Stimulated activated CD8-positive, alpha-beta memory T cell treated with anti-CD3 and anti-CD28 coated beads, Interleukin-12 subunit alpha, Interleukin-12 subunit beta, amount 100 ng/mL, for 24 hours (primary cell): ENCODE measurements around the gene PIGQ.

Experiments used
- DNase-seq: peaks from one replicate; pipeline ENCODE4 v3.0.0-alpha.2; 2020; ENCODE audit errors: extremely low read depth

The PIGQ gene

DNA sequence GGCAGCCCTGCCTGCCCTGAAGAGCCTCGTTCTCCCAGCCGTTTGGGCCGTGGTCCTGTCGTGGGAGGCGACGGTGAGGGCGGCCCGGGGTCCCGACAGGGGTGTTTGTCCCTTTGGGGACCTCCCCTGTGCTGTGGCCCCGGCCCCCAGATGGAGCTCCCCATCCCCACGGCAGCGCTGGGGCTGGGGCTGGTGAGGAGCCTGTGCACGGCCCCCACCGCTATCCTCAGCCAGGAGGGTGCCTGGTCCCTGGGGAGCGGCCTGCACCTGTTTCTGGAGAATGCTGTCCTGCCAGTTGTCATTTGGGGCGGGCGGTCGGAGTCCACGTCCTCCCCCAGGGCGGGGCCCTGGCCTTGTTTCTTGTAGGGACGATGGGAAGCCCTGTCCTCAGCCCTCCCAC, 35.6 kb upstream of the PIGQ start:
- no peak for DNase-seq

- DNase-seq = no peak
Measured at GRCh38 chr16:534856-535445, 34.8 kb upstream of the PIGQ start.

- no peak for DNase-seq
Measured at GRCh38 chr16:535446-536405, 34.0 kb upstream of the PIGQ start.

DNA sequence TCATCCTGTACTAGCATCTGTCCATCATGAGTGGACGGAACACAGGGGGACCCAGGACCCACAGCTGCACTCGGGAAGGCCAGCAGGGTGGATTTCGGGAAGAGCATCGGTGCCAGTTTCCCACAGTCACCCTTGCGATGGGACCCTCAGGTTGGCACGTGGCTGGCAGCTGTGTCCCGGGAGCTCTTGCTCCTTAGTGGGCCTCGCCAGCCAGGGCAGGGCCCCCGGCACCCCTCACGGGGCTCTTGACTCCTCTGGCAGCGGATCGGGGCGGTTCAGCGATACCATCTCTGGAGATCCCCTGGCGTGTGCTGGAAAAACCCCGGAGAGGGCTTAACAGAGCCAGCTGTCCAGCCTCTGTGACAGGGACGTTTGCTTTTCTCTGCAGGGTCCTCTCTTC, 33.0 kb upstream of the PIGQ start:
- DNase-seq = no peak

GRCh38 chr16:537415-538335, 32.1 kb upstream of the PIGQ start:
- DNase-seq = no peak

GRCh38 chr16:539901-540530, 29.8 kb upstream of the PIGQ start:
- DNase-seq = no peak

DNA sequence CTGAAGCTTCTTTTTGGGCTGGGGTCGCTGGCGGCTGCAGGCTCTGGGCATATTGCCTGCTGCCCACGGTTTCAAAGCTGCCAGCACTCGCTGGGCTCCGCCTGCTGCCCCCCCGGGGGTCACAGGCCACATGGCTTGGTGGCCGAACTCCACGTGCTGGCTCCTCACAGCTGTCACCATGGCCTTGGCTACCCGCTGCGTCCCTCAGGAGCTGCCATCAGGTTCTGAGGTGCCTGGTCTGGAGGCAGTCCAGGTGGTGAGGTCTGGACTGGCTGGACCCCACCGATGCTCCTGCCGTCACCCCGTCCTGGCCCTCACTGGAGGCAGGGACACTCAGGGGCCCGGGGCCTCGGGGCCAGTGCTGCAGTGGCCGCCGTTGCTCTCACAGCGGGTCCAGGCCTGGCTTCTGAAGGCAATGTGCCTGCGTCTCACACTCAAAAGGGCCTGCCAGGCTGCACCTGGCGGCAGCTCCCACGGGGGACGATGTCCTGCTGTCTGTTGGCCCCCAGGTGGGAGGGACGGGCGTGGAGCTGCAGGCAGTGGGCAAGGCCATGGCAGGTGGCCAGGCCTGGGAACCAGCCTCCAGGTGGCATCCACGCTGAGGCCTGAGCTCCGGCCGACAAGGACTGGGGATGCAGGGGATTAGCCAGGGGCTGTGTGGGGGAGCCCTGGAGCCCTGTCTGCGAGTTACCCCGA, 29.0 kb upstream of the PIGQ start:
- no peak for DNase-seq

GRCh38 chr16:543301-544164, 26.2 kb upstream of the PIGQ start:
- DNase-seq = no peak

DNA sequence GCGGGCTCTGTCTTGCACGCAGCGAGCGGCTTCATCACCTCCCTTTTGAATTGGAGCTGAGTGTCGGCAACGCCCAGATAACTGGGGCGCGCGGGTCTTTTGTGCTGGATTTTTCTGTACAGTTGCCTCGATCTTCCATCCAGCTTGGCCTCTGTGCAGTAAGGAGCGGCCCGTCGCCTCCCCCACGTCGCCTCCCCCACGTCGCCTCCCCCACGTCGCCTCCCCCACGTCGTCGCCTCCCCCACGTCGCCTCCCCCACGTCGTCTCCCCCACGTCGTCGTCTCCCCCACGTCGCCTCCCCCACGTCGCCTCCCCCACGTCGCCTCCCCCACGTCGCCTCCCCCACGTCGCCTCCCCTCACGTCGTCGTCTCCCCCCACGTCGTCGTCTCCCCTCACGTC, 25.3 kb upstream of the PIGQ start:
- DNase-seq = no peak

GRCh38 chr16:546909-547770, 22.6 kb upstream of the PIGQ start:
- DNase-seq = no peak

DNA sequence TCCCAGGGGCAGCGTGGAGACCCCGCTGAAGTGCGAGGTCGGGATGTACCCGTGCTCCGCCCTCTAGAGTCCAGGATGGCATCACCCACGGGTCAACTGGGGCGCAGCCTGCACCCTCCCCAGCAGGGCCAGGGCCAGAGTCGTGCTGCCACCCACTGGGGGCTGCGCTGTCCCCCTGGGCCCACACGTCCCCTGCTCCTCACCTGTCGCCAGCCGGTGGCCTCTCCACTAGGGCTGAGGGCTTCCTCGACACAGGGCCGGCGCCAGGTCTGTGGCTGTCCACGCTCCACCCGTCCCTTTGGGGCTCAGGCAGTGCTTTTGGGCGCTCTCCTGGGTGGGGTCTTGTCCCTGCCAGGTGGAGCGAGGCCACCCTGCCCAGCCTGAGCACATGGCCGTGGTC, 21.2 kb upstream of the PIGQ start:
- no peak for DNase-seq

DNA sequence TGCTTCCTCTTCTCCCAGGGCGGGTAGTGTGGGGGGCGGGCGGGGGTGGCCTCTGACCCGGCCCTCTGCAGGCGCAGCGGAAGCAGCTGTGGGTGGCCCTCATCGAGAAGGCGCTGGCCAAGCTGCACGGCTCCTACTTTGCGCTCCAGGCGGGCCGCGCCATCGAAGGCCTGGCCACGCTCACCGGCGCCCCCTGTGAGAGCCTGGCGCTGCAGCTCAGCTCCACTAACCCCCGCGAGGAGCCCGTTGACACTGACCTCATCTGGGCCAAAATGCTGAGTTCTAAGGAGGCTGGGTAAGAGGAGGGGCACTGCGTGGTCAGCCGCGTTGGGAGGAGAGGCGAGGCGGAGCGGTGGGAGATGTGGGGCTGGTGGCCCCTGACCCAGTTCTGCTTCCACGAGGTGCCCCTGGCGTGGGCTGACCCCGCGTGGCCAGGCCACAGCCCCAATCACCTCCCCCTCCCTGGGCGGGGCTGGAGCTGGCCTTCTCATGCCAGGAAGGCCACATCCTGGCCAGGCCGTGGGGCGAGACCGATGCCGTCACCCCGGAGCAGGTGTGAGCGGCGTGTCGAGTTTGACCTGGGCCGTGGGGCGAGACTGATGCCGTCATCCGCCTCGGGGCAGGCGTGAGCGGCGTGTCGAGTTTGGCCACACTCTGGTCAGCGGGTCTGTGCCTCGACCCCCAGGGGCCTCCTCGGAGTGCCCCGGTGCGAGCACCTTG, 20.1 kb upstream of the PIGQ start:
- DNase-seq = no peak

- no peak for DNase-seq
Measured at GRCh38 chr16:551210-551609, 18.6 kb upstream of the PIGQ start.

DNA sequence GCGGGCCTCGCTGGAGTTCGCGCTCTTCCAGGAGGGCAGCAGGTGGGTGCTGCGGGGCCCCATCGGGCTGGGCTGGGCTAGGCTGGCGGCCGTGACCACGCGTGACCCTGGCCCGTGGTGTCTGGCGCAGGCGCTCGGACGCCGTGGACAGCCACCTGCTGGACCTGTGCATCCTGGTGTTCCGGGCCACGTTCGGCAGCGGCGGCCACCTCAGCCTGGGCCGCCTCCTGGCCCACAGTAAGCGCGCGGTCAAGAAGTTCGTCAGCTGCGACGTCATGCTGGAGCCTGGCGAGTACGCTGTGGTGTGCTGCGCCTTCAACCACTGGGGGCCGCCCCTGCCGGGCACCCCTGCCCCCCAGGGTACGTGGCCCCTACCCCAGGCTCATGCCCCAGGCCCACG, 17.6 kb upstream of the PIGQ start:
- DNase-seq = no peak

- no peak for DNase-seq
Measured at GRCh38 chr16:553601-554296, 16.0 kb upstream of the PIGQ start.

DNA sequence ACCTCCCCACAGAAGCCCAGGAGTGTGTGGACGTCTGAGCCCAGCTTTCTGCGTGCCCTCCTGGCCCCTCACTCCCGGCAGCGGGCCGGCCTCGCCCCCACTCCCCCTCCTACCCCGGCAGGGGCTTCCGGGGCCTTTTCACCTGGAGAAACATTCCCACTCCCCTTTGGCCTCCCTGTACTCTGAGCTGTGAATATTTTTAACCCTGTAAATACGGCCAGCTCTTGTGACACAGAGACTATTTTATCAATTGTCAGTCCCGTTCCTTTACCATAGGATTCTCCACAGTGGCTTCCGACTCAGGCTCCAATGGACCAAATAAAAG, 15.5 kb upstream of the PIGQ start:
- DNase-seq = no peak

- no peak for DNase-seq
Measured at GRCh38 chr16:554640-555365, 15.0 kb upstream of the PIGQ start.
